HPDE6-E6E7 (cell line): ENCODE data around the gene AKR7A2.
"Not testable (repeated sequence)": the region's sequence is repeated elsewhere in the genome, so short reads cannot be mapped to it uniquely, and the experiment has no call there.

ENCODE experiments used
- DNase-seq: peaks from one replicate; pipeline ENCODE4 v3.0.0; 2011; ENCODE audit warnings: missing footprints; ENCODE audit errors: extremely low spot score

AKR7A2 gene

GRCh38 chr1:19262744-19263143 is 49.2 kb downstream of the AKR7A2 start:
- no peak for DNase-seq

GRCh38 chr1:19262047-19262446 is 49.9 kb downstream of the AKR7A2 start:
- no peak for DNase-seq

GRCh38 chr1:19260211-19261138 is 51.5 kb downstream of the AKR7A2 start:
- peak; percentile 90 for DNase-seq

GRCh38 chr1:19258353-19258752 is 53.6 kb downstream of the AKR7A2 start:
- no peak for DNase-seq

- no peak for DNase-seq
Observed at GRCh38 chr1:19257178-19257914, 54.6 kb downstream of the AKR7A2 start.

- not testable (repeated sequence) for DNase-seq
Observed at GRCh38 chr1:19256301-19256700, 55.6 kb downstream of the AKR7A2 start.

GRCh38 chr1:19255288-19255687 is 56.7 kb downstream of the AKR7A2 start:
- DNase-seq: no peak

- no peak for DNase-seq
Observed at GRCh38 chr1:19254416-19254815, 57.5 kb downstream of the AKR7A2 start.
